Keratinocyte (primary cell): ENCODE measurements around the gene MNAT1. TPM values are rescaled to one million over a fixed set of nuclear protein-coding genes. Genes with fewer than 3 reads are reported as not detected.

Experiments used
- DNase-seq: peaks from one replicate; pipeline ENCODE4 v3.0.0-alpha.2; 2011; ENCODE audit warnings: low read depth, missing footprints, low spot score
- FAIRE-seq: peaks from 2 replicates; lab custom pipeline; 2011; peaks lifted over from hg19 to GRCh38; lab: Jason Lieb, UNC
- H2AFZ ChIP-seq: 2 replicates; pipeline ENCODE4 v1.6.0; 2012; ENCODE audit warnings: low read length, control low read depth, inconsistent platforms; ENCODE audit not compliant: control insufficient read depth
- H3K27ac ChIP-seq: 2 replicates; pipeline ENCODE4 v1.5.1; 2011; ENCODE audit warnings: low read length; ENCODE audit not compliant: control insufficient read depth, insufficient read depth
- H3K27me3 ChIP-seq: 3 replicates; pipeline ENCODE4 v1.6.0; 2011; ENCODE audit warnings: low read length; ENCODE audit not compliant: control insufficient read depth, insufficient read depth; ENCODE audit errors: extremely low read depth
- H3K36me3 ChIP-seq, 2 experiments: 2 replicates in 1 of 2; 3 replicates in 1 of 2; pipeline ENCODE4 v1.5.1; 2011; ENCODE audit warnings: low read length in 2 of 2, mild to moderate bottlenecking in 1 of 2; ENCODE audit not compliant: control insufficient read depth in 2 of 2, insufficient read depth in 2 of 2; ENCODE audit errors: extremely low read depth in 1 of 2
- H3K4me1 ChIP-seq: 3 replicates; pipeline ENCODE4 v1.5.1; 2011; ENCODE audit warnings: low read length; ENCODE audit not compliant: control insufficient read depth, insufficient read depth; ENCODE audit errors: extremely low read depth
- H3K4me2 ChIP-seq: 3 replicates; pipeline ENCODE4 v1.6.0; 2011; ENCODE audit warnings: low read depth, low read length; ENCODE audit not compliant: control insufficient read depth, insufficient read depth; ENCODE audit errors: extremely low read depth
- H3K4me3 ChIP-seq, 3 experiments: fragments of 200-600 bp in 1 of 3; sonication (generic) in 1 of 3; 2 replicates in 2 of 3; 3 replicates in 1 of 3; pipeline ENCODE4 v1.5.1; 2011 to 2016; ENCODE audit warnings: low read length in 3 of 3, mild to moderate bottlenecking in 3 of 3, control low read depth in 2 of 3, inconsistent platforms in 1 of 3, low read depth in 1 of 3, mixed read lengths in 1 of 3, mixed run types in 1 of 3, moderate library complexity in 1 of 3; ENCODE audit not compliant: control insufficient read depth in 2 of 3, insufficient read depth in 2 of 3; ENCODE audit errors: extremely low read depth in 1 of 3
- H3K79me2 ChIP-seq: 2 replicates; pipeline ENCODE4 v1.6.0; 2012; ENCODE audit warnings: low read length; ENCODE audit not compliant: control insufficient read depth, insufficient read depth
- H3K9ac ChIP-seq: 3 replicates; pipeline ENCODE4 v1.6.0; 2011; ENCODE audit warnings: low read length; ENCODE audit not compliant: control insufficient read depth, insufficient read depth; ENCODE audit errors: extremely low read depth
- H3K9me1 ChIP-seq: 3 replicates; pipeline ENCODE4 v1.6.0; 2011; ENCODE audit warnings: low read length; ENCODE audit not compliant: control insufficient read depth, insufficient read depth; ENCODE audit errors: extremely low read depth
- H3K9me3 ChIP-seq: 2 replicates; pipeline ENCODE4 v1.5.1; 2012; ENCODE audit warnings: low read depth, low read length; ENCODE audit not compliant: control insufficient read depth
- H4K20me1 ChIP-seq: 3 replicates; pipeline ENCODE4 v1.6.0; 2011; ENCODE audit warnings: low read length; ENCODE audit not compliant: control insufficient read depth, insufficient read depth; ENCODE audit errors: extremely low read depth
- EZH2 ChIP-seq: IDR thresholded peaks from one replicate; pipeline ENCODE4 v1.6.1; 2012; ENCODE audit warnings: inconsistent platforms, mild to moderate bottlenecking, low read length, moderate library complexity
- dilution Hi-C: fragments of 300-500 bp; cut with MboI; formaldehyde crosslinking; loops from one replicate; pipeline ENCODE4 v1.7.0; 2020; ENCODE audit warnings: low sequenced_read_pairs; ENCODE audit not compliant: extremely low pct_ligation_motif_present
- polyA plus RNA-seq, 5 experiments: library from polyadenylated mRNA; depleted of rRNA in 3 of 5; stranded (reverse) in 3 of 5; stranded (forward) in 1 of 5; unstranded in 1 of 5; fragments of >200 nt; gene quantifications; 1 replicate in 1 of 5; 2 replicates in 3 of 5; 3 replicates in 1 of 5; pipeline versions ENCODE4 v1.2.1 to v1.2.3, GENCODE V29; 2011 to 2012; ENCODE audit warnings: missing spikeins in 2 of 5, low read depth in 1 of 5, low replicate concordance in 1 of 5
- TF ChIP-seq, protein P1 (sequence below), 3 experiments: IDR thresholded peaks in 1 of 3; conservative IDR thresholded peaks in 1 of 3; optimal IDR thresholded peaks in 1 of 3; 2 replicates in 2 of 3; 3 replicates in 1 of 3; pipeline versions ENCODE3 to v1.5.1; 2011; ENCODE audit warnings: low read length in 3 of 3, mild to moderate bottlenecking in 3 of 3, moderate library complexity in 2 of 3, control low read depth in 1 of 3, inconsistent platforms in 1 of 3; ENCODE audit not compliant: insufficient read depth in 2 of 3; ENCODE audit errors: extremely low read depth in 1 of 3

Gene MNAT1
- polyA plus RNA-seq, 1 donor (not counting 4 experiments of a cell fraction or from before 2014, with no cell fraction given) = 79.5 TPM

DNA sequence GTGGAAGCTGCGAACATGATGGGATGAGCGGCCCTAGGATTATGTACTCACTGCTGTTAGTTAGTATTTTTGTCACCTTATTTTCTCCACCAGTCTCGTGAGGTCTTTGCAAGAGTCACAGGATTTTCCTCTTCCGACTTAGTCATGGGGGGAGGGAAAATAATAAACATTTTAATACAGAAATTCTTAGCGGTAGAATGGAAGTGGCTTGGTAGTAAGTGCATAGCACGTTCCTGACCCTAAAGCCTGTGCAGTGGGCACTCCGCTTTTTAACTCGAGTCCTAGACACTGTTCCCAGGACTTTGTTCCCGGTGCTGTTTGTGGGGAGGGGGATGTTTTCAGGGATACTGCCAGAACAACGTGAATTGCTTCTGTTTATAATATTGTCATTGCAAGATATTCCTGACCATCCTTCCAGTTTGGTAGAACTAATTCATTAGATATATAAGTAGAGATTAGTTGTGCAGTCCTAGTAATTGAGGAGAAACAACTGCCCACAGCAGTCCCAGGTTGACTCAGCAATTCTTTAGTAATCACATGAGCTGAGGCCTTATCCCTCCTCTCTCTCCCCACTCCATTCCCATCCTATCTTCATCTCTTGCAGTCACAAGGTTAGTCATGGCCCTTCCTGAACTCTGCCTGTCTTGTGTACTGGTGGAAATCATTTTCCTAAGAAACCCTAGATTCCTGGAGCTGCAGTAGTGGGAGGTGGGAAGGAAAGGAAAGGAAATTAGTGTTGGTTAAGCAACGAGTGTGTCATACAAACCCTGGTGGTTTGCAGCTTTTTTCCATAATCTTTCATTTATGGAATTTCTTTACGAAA is 247.3 kb downstream of the MNAT1 start:
- H3K27me3 ChIP-seq = no peaks in the 10 kb centered on the region
- DNase-seq (no peak), FAIRE-seq (peak; percentile 81)
- H3K4me2 ChIP-seq = peak overlapping the region; percentile 84
- H3K4me1 ChIP-seq = peaks cover 26% of the 10 kb centered on the region
- dilution Hi-C loops = no loop called here
- no peaks in the 10 kb centered on the region for H3K9me3 ChIP-seq
- H3K9me1 ChIP-seq = no peaks in the 10 kb centered on the region
- peak overlapping the region; percentile 82 to 98 (median 88) for H3K4me3 ChIP-seq
- peak overlapping the region; percentile 99 for H2AFZ ChIP-seq
- peaks cover 25% of the 10 kb centered on the region for H3K79me2 ChIP-seq
- TF ChIP-seq EZH2 = no peak
- TF ChIP-seq, protein P1, sequence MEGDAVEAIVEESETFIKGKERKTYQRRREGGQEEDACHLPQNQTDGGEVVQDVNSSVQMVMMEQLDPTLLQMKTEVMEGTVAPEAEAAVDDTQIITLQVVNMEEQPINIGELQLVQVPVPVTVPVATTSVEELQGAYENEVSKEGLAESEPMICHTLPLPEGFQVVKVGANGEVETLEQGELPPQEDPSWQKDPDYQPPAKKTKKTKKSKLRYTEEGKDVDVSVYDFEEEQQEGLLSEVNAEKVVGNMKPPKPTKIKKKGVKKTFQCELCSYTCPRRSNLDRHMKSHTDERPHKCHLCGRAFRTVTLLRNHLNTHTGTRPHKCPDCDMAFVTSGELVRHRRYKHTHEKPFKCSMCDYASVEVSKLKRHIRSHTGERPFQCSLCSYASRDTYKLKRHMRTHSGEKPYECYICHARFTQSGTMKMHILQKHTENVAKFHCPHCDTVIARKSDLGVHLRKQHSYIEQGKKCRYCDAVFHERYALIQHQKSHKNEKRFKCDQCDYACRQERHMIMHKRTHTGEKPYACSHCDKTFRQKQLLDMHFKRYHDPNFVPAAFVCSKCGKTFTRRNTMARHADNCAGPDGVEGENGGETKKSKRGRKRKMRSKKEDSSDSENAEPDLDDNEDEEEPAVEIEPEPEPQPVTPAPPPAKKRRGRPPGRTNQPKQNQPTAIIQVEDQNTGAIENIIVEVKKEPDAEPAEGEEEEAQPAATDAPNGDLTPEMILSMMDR (optimal IDR thresholded peaks at IDR 0.05 in 1 of 3, IDR thresholded peaks at IDR 0.05 in 1 of 3, conservative IDR thresholded peaks at IDR 0.05 in 1 of 3; ENCODE audit: extremely low read depth in 1 of 3, insufficient read depth in 2 of 3, low read length in 3 of 3) = no peak
- H3K27ac ChIP-seq = peak overlapping the region; percentile 98
- H4K20me1 ChIP-seq = no peaks in the 10 kb centered on the region
- H3K36me3 ChIP-seq = peaks cover 2 to 5% of the 10 kb centered on the region in 2 experiments
- H3K9ac ChIP-seq = peak overlapping the region; percentile 98

DNA sequence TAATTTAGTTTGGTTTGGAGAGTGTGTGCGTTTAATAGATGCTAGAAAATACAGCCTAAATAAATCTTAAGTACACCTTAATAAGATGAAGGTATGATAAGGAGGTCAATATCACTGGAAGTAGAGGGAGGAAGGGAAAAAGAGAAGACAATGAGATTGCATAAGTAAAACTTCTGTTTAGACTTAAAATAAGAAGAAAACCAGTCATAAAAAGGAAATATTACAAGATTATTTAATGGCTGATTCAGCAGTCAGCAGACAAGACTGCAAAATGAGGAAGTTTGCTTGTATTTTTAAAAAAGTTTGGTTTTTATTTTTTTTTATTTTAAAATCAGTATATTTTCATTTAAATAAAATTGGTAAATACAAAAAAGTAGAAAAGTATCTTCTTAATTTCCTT is 249.6 kb downstream of the MNAT1 start:
- Histone ChIP-seq H3K4me2 (no peak overlapping the region), H3K9ac (no peak overlapping the region), H3K9me1 (no peaks in the 10 kb centered on the region), H2AFZ (no peak overlapping the region), H3K4me1 (peaks cover 17% of the 10 kb centered on the region), H3K27ac (no peak overlapping the region), H3K9me3 (no peaks in the 10 kb centered on the region), H4K20me1 (no peaks in the 10 kb centered on the region), H3K4me3 (no peak overlapping the region), H3K36me3 (no peaks in the 10 kb centered on the region), H3K27me3 (no peaks in the 10 kb centered on the region), H3K79me2 (peaks cover 16% of the 10 kb centered on the region)
- FAIRE-seq (no peak), DNase-seq (no peak)
- dilution Hi-C loops = no loop called here
- TF ChIP-seq, protein P1 (optimal IDR thresholded peaks at IDR 0.05 in 1 of 3, IDR thresholded peaks at IDR 0.05 in 1 of 3, conservative IDR thresholded peaks at IDR 0.05 in 1 of 3; ENCODE audit: extremely low read depth in 1 of 3, insufficient read depth in 2 of 3, low read length in 3 of 3) = no peak
- no peak for TF ChIP-seq EZH2
